GM19463 (cell line): ENCODE measurements around the gene EGFR.

Experiments
- ATAC-seq: cut with Tn5 transposase; IDR thresholded peaks from one replicate; pipeline ENCODE4 v1.9.1; 2021; ENCODE audit warnings: mild to moderate bottlenecking, moderate library complexity; ENCODE audit not compliant: unreplicated experiment

The EGFR gene

DNA sequence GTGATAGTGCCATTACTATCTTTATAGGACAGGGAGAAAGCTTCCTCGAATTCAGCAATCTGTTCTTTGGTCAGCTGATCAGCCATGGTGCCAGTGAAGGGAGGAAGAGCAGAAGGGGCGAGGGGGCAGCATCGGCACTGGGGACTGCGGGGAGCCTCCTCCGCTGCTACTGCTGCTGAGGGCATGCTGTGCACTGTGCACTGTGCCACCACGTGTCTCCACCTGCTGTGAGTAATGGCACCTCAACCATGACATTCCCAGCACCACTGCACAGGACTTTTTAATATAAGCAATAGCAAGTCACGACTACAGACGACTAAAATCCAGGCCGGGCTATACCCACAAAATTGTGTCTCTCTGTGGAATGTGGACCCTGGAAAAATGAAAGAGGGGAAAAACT, 241.4 kb downstream of the EGFR start:
- no peak for ATAC-seq

DNA sequence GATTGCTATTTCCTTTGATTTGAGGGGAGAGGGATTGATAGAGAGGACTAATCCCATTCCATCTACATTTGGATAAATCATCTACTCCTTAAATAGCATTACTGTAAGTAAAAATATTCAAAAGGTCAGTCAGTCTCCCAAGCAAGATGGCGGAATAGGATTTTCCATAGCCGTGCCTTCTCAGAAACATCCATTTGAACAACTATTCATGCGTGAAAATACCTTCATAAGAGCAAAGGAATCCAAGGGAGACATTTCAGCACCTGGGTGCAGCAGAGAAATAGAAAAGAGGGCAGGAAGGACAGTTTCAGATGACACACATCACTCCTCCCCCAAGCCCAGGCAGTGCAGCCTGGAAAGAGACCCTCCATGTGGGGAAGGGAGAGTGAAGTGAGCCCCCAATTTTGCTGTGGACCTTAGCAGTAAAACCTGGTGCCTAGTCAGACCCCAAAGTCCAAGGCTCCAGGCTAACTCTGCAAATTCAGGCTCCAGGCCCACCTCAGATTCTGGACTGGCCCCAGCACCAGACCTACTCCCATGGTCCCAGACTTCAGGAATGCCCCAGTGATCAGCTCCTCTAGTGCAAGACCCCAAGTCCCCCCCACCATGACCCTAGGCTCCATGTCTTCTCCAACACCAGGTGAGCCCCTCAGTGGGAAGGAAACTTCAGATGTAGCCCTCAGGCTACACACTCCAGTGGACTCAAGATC, 242.0 kb downstream of the EGFR start:
- no peak for ATAC-seq
